Frontal cortex (tissue), 4 donors: ENCODE results near the gene CNTNAP5. TPM values are rescaled to one million over a fixed set of nuclear protein-coding genes. Genes with fewer than 3 reads are reported as not detected.

Experiments
- DNase-seq, 2 donors: peaks; one replicate each; pipeline ENCODE4 v3.0.0; 2012; ENCODE audit warnings: low spot score in 2 of 2
- FAIRE-seq: peaks from 2 replicates; lab custom pipeline; 2012; peaks lifted over from hg19 to GRCh38; lab: Jason Lieb, UNC
- total RNA-seq: library from RNA; depleted of rRNA; stranded (reverse); fragments of >200 nt; gene quantifications from one replicate; pipeline ENCODE4 v1.2.3, GENCODE V29; 2014
- donor health status: control.
- donor health status: control.
- donor health status: control.

Gene CNTNAP5
- total RNA-seq, 1 donor from 2014 or later: 30.6 TPM

DNA sequence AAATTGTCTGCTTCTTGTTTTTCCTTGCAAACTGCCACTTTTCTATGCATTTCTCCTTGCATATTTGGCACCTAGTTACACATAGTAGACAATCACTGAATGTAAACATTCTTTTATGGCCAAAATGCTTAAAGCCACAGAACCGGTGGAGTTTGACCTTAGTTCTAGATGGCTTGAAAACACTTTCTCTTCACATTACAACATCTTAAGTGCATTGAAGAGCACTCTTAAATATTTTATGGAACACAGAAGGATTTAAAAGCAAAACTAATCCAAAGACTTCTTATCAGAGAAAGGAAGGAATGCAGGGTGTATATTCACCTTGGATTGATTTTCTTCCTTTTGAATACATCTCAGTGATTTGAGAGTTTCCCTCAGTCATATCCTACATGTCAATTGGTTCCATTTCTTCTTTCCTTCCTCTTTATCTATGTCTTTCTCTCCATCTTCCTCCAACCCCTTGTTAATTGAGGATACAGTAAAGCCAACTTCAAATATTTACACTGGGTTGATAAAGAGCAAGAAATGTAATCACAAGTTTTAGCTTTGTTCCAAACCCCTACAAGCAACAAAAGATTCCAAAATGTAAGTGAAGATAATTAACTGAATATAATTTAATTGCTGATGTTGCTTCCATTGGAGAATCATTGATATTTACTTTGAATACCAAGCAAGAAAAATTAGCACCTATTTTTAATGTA lies 548.0 kb downstream of the CNTNAP5 start:
- DNase-seq: no peak
- FAIRE-seq: no peak

- no peak for DNase-seq
- FAIRE-seq: no peak
These were observed 550.4 kb downstream of the CNTNAP5 start for GRCh38 chr2:124575497-124575896.

DNA sequence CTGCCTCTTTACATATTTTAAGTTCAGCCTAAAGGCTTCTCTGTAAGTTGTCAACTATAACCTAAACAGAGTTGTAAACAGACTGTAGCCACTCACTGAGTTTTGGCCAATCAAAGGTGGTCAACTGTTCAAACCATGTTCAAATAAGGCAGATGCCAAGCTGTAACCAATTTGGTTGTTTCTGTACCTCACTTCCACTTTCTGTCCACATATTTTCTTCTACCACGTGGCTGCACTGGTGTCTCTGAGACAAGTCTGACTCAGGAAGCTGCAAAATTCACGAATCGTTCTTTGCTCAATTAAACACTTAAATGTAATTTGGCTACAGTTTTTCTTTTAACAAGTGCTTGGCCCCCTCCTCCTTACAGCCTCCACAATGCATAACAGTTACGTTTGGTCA lies 555.2 kb downstream of the CNTNAP5 start:
- FAIRE-seq: no peak

GRCh38 chr2:124582387-124582786 lies 557.3 kb downstream of the CNTNAP5 start:
- no peak for DNase-seq
- no peak for FAIRE-seq

More for the DNA sequence above, 555.2 kb downstream of the CNTNAP5 start:
- DNase-seq: no peak

- DNase-seq (no peak), FAIRE-seq (no peak)
These were observed 559.5 kb downstream of the CNTNAP5 start for GRCh38 chr2:124584615-124585014.

DNA sequence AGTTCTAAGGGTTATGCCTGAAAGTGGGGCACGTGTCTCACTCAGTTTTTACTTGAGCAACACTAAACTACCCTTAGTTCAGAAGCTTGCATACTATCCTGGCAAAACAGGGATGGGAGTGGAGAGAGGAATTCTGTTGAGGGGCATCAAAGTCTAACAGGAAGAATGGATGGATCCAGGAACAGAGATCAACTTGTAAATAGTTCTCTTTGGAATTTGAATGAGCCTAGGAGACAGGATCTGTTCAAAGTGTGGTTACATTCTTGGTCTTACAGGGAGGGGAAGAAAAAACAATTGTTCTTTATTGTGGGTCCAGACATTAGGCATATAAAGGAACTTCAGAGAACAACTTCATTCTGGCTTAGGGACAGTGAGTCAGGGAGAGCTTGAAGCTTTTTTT lies 560.2 kb downstream of the CNTNAP5 start:
- DNase-seq: no peak
- no peak for FAIRE-seq

- FAIRE-seq (no peak), DNase-seq (no peak)
These were observed 561.1 kb downstream of the CNTNAP5 start for GRCh38 chr2:124586210-124586609.

- FAIRE-seq (no peak), DNase-seq (no peak)
These were observed 561.7 kb downstream of the CNTNAP5 start for GRCh38 chr2:124586835-124587234.

GRCh38 chr2:124589971-124590370 lies 564.9 kb downstream of the CNTNAP5 start:
- FAIRE-seq: no peak
- DNase-seq: no peak

GRCh38 chr2:124602759-124603158 lies 577.7 kb downstream of the CNTNAP5 start:
- FAIRE-seq (no peak), DNase-seq (no peak)

DNA sequence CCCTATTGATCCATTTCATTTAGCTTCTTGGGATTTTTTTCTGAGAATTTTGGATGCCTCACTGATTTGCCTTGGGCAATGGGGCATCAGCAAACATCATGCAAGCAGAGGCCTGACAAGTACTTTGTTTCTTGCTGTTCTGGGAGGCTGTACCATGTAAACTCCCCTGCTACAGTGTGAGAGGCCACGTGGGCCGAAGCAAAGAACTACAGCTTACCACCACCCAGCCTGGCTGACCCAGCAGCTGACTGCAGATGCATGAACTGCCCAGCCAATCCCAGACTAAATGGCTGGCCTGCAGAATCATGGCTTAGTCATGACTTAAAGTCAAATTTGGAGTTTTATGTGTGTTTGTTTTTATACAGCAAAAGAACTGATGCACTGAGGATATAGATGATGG lies 579.9 kb downstream of the CNTNAP5 start:
- FAIRE-seq (no peak), DNase-seq (no peak)

DNA sequence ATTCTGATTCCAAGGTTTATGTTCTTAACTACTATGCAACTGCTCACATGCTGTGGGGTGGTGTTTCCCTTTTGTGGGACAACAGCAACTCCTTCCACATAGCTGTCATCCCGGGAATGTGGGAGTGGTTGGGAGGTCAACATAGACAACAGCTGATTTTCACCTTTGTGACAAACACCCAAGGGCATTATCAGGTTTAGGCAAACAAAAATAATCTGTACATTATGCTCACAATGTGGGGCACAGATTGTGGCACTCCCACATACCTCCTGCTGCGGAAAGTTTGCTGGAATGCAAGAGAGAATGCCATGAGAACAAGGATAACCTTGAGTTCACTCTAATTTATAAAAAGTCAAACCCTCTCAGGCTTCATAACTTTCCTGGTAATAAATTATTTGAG lies 582.6 kb downstream of the CNTNAP5 start:
- DNase-seq: no peak
- no peak for FAIRE-seq

- FAIRE-seq (no peak), DNase-seq (no peak)
These were observed 584.6 kb downstream of the CNTNAP5 start for GRCh38 chr2:124609667-124610066.

GRCh38 chr2:124610141-124610540 lies 585.1 kb downstream of the CNTNAP5 start:
- no peak for DNase-seq
- no peak for FAIRE-seq

GRCh38 chr2:124610866-124611265 lies 585.8 kb downstream of the CNTNAP5 start:
- FAIRE-seq (no peak), DNase-seq (no peak)

DNA sequence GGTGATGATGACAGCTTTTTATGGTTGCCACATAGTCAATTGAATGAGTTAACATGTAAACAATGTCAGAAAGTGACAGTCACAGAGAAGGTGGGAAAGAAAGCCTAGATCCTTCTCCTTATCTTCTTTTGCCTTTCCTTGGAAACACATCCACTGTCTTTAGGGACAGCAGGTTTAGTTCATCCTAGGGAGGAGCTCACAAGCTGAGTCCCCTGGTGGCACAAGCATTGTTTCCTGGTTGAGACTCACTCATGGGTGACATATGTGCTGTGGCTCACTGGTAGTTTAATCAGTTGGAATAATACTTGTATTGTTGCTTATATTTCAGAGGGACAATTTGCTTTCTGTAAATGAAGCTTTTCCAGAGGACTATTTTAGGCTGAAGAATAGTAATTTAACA lies 598.5 kb downstream of the CNTNAP5 start:
- FAIRE-seq: no peak
- DNase-seq: no peak

DNA sequence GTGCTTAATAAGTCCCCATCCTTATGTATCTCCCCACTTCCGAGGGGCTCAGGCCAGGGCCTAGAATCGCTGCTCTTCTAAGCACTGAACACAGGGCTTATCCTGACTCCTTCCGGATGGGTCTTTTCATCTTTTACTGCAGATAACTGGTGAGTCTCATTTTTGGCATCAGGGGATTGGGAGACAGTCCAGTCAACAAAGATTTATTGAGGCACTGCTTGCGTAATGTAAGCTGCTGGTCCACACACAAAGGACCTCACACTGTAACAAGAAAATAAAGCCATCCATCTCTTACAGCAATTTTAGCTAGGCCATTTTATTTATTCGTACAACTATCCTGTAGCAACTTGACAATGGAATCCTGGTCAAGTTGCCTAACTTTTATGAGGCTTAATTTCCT lies 600.5 kb downstream of the CNTNAP5 start:
- FAIRE-seq (no peak), DNase-seq (no peak)

GRCh38 chr2:124626993-124627392 lies 601.9 kb downstream of the CNTNAP5 start:
- no peak for DNase-seq
- no peak for FAIRE-seq

DNA sequence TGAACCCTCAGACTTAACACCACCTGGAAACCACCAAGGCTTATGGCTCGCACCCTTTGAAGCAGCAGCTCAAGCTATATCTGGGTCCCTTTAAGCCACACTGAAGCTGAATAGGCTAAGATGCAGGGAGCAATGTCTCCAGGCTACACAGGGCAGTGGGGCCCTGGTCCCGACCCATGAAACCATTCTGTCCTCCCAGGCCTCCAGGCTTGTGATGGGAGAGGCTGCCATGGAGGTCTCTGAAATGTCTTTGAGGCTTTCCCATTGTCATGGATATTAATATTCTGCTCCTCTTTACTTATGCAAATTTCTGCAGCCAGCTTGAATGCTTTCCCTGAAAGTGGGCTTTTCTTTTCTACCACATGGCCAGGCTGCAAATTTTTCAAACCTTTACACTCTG lies 608.7 kb downstream of the CNTNAP5 start:
- FAIRE-seq (no peak), DNase-seq (no peak)

DNA sequence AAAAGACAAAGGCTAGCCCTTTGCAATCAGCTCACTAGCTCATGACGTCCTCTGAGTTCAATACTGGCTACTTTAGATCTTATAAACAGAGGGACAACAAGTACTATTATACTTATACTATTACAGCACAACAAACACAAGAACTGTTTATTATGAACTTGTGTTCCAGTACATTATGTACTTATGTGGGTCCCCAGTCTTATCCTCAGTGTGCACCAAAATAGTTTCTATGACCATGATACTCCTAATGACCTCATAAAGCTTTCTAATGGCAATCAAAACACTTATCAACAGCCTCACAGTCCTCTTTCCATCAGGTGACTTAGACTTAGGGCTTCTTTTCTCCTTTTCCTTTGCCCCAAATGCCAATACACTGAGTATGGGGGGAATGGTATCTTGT lies 614.4 kb downstream of the CNTNAP5 start:
- FAIRE-seq: no peak
- DNase-seq: no peak

GRCh38 chr2:124640221-124640750 lies 615.2 kb downstream of the CNTNAP5 start:
- DNase-seq (no peak), FAIRE-seq (no peak)
